ENCODE data around the gene GAREM2. TPM values are rescaled to one million over a fixed set of nuclear protein-coding genes. Genes with fewer than 3 reads are reported as not detected.
A peak's percentile ranks its signal among the peaks of the same experiment; 100 is the strongest.

GAREM2 gene
- total RNA-seq, 2 donors from 2014 or later, result 3.6 to 6.5 TPM

GRCh38 chr2:26185954-26186770 lies 13.3 kb downstream of the GAREM2 start:
- DNase-seq (no peak), ATAC-seq (no peak)
- H3K27ac Mint-ChIP-seq, result no peak overlapping the region
- H3K9me3 ChIP-seq (ENCODE audit: control insufficient read depth, low read length, poor library complexity, severe bottlenecking), result no peaks in the 10 kb centered on the region
- peaks cover 1% of the 10 kb centered on the region for H3K36me3 Mint-ChIP-seq (ENCODE audit: low read depth)
- H3K4me1 Mint-ChIP-seq, result peaks cover 18% of the 10 kb centered on the region
- H3K27me3 Mint-ChIP-seq, result peaks cover 3% of the 10 kb centered on the region
- H3K4me3 Mint-ChIP-seq, result peak overlapping the region; percentile 84

GRCh38 chr2:26187114-26187513 lies 14.2 kb downstream of the GAREM2 start:
- H3K27me3 Mint-ChIP-seq, result no peaks in the 10 kb centered on the region
- no peaks in the 10 kb centered on the region for H3K36me3 Mint-ChIP-seq (ENCODE audit: low read depth)
- H3K4me1 Mint-ChIP-seq, result peaks cover 17% of the 10 kb centered on the region
- H3K27ac Mint-ChIP-seq, result no peak overlapping the region
- DNase-seq (no peak), ATAC-seq (no peak)
- H3K9me3 ChIP-seq (ENCODE audit: control insufficient read depth, low read length, poor library complexity, severe bottlenecking), result no peaks in the 10 kb centered on the region
- H3K4me3 Mint-ChIP-seq, result no peak overlapping the region

GRCh38 chr2:26187537-26188104 lies 14.7 kb downstream of the GAREM2 start:
- no peaks in the 10 kb centered on the region for H3K9me3 ChIP-seq (ENCODE audit: control insufficient read depth, low read length, poor library complexity, severe bottlenecking)
- no peak overlapping the region for H3K4me3 Mint-ChIP-seq
- H3K4me1 Mint-ChIP-seq, result peaks cover 17% of the 10 kb centered on the region
- H3K27ac Mint-ChIP-seq, result no peak overlapping the region
- H3K27me3 Mint-ChIP-seq, result no peaks in the 10 kb centered on the region
- no peaks in the 10 kb centered on the region for H3K36me3 Mint-ChIP-seq (ENCODE audit: low read depth)
- DNase-seq, result no peak
- no peak for ATAC-seq

- no peaks in the 10 kb centered on the region for H3K27me3 Mint-ChIP-seq
- H3K36me3 Mint-ChIP-seq (ENCODE audit: low read depth), result no peaks in the 10 kb centered on the region
- H3K27ac Mint-ChIP-seq, result no peak overlapping the region
- DNase-seq (no peak), ATAC-seq (no peak)
- peaks cover 15% of the 10 kb centered on the region for H3K4me1 Mint-ChIP-seq
- H3K4me3 Mint-ChIP-seq, result no peak overlapping the region
- no peaks in the 10 kb centered on the region for H3K9me3 ChIP-seq (ENCODE audit: control insufficient read depth, low read length, poor library complexity, severe bottlenecking)
These were observed 16.2 kb downstream of the GAREM2 start for GRCh38 chr2:26189123-26189522.

GRCh38 chr2:26189751-26190150 lies 16.9 kb downstream of the GAREM2 start:
- no peak for ATAC-seq

GRCh38 chr2:26190369-26190768 lies 17.5 kb downstream of the GAREM2 start:
- Mint-ChIP-seq H3K36me3 (ENCODE audit: low read depth) (no peaks in the 10 kb centered on the region), H3K27ac (no peak overlapping the region)

More at GRCh38 chr2:26189751-26190150, 16.9 kb downstream of the GAREM2 start:
- H3K36me3 Mint-ChIP-seq (ENCODE audit: low read depth), result no peaks in the 10 kb centered on the region
- no peak for DNase-seq
- H3K9me3 ChIP-seq (ENCODE audit: control insufficient read depth, low read length, poor library complexity, severe bottlenecking), result no peaks in the 10 kb centered on the region
- H3K27ac Mint-ChIP-seq, result no peak overlapping the region
- H3K4me3 Mint-ChIP-seq, result no peak overlapping the region
- peaks cover 15% of the 10 kb centered on the region for H3K4me1 Mint-ChIP-seq
- no peaks in the 10 kb centered on the region for H3K27me3 Mint-ChIP-seq

GRCh38 chr2:26191316-26192159 lies 18.6 kb downstream of the GAREM2 start:
- Mint-ChIP-seq H3K4me3 (no peak overlapping the region), H3K27me3 (no peaks in the 10 kb centered on the region), H3K36me3 (ENCODE audit: low read depth) (no peaks in the 10 kb centered on the region), H3K4me1 (peaks cover 12% of the 10 kb centered on the region), H3K27ac (no peak overlapping the region)
- no peaks in the 10 kb centered on the region for H3K9me3 ChIP-seq (ENCODE audit: control insufficient read depth, low read length, poor library complexity, severe bottlenecking)
- ATAC-seq (no peak), DNase-seq (no peak)

More at GRCh38 chr2:26190369-26190768, 17.5 kb downstream of the GAREM2 start:
- no peaks in the 10 kb centered on the region for H3K27me3 Mint-ChIP-seq
- H3K4me1 Mint-ChIP-seq, result peaks cover 14% of the 10 kb centered on the region
- DNase-seq, result no peak
- ATAC-seq, result no peak
- H3K4me3 Mint-ChIP-seq, result no peak overlapping the region
- H3K9me3 ChIP-seq (ENCODE audit: control insufficient read depth, low read length, poor library complexity, severe bottlenecking), result no peaks in the 10 kb centered on the region

- Mint-ChIP-seq H3K4me1 (peaks cover 7% of the 10 kb centered on the region), H3K27ac (peak overlapping the region; percentile 72)
- no peak for ATAC-seq
These were observed 20.8 kb downstream of the GAREM2 start for GRCh38 chr2:26193578-26194231.

GRCh38 chr2:26195040-26195984 lies 22.4 kb downstream of the GAREM2 start:
- Mint-ChIP-seq H3K36me3 (ENCODE audit: low read depth) (peaks cover 2% of the 10 kb centered on the region), H3K27ac (no peak overlapping the region), H3K4me1 (peaks cover 2% of the 10 kb centered on the region), H3K4me3 (no peak overlapping the region), H3K27me3 (no peaks in the 10 kb centered on the region)
- no peak for DNase-seq
- no peak for ATAC-seq
- no peaks in the 10 kb centered on the region for H3K9me3 ChIP-seq (ENCODE audit: control insufficient read depth, low read length, poor library complexity, severe bottlenecking)

More at GRCh38 chr2:26193578-26194231, 20.8 kb downstream of the GAREM2 start:
- Mint-ChIP-seq H3K4me3 (no peak overlapping the region), H3K36me3 (ENCODE audit: low read depth) (no peaks in the 10 kb centered on the region), H3K27me3 (no peaks in the 10 kb centered on the region)
- no peaks in the 10 kb centered on the region for H3K9me3 ChIP-seq (ENCODE audit: control insufficient read depth, low read length, poor library complexity, severe bottlenecking)
- no peak for DNase-seq

- Mint-ChIP-seq H3K4me3 (no peak overlapping the region), H3K36me3 (ENCODE audit: low read depth) (peaks cover 3% of the 10 kb centered on the region), H3K27ac (no peak overlapping the region), H3K27me3 (no peaks in the 10 kb centered on the region), H3K4me1 (peaks cover 2% of the 10 kb centered on the region)
- ATAC-seq, result no peak
- no peaks in the 10 kb centered on the region for H3K9me3 ChIP-seq (ENCODE audit: control insufficient read depth, low read length, poor library complexity, severe bottlenecking)
- no peak for DNase-seq
These were observed 24.0 kb downstream of the GAREM2 start for GRCh38 chr2:26196683-26197418.

GRCh38 chr2:26197516-26197915 lies 24.6 kb downstream of the GAREM2 start:
- H3K27me3 Mint-ChIP-seq, result no peaks in the 10 kb centered on the region
- no peak overlapping the region for H3K4me3 Mint-ChIP-seq
- H3K9me3 ChIP-seq (ENCODE audit: control insufficient read depth, low read length, poor library complexity, severe bottlenecking), result no peaks in the 10 kb centered on the region
- H3K4me1 Mint-ChIP-seq, result peaks cover 2% of the 10 kb centered on the region
- H3K36me3 Mint-ChIP-seq (ENCODE audit: low read depth), result peaks cover 3% of the 10 kb centered on the region
- H3K27ac Mint-ChIP-seq, result no peak overlapping the region
- ATAC-seq (no peak), DNase-seq (no peak)

Data from T-helper 17 cell (primary cell).